Measurements from ENCODE around the gene OR6X1.

OR6X1 gene, protein sequence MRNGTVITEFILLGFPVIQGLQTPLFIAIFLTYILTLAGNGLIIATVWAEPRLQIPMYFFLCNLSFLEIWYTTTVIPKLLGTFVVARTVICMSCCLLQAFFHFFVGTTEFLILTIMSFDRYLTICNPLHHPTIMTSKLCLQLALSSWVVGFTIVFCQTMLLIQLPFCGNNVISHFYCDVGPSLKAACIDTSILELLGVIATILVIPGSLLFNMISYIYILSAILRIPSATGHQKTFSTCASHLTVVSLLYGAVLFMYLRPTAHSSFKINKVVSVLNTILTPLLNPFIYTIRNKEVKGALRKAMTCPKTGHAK

DNA sequence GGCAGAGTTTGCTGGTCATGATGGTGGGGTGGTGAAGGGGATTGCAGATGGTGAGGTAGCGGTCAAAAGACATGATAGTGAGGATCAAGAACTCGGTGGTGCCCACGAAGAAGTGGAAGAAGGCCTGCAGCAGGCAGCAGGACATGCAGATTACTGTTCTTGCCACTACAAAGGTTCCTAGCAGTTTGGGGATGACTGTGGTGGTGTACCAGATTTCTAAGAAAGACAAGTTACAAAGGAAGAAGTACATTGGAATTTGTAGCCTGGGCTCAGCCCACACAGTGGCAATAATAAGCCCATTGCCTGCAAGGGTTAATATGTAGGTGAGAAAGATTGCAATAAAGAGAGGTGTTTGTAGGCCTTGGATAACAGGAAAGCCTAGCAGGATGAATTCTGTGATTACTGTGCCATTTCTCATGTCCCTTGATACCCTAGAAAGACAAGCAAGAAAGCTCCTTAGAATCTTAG is at the start of gene OR6X1:
Gene OR6X1, minus strand, starts transcription at position 418 of the 468 bp plus-strand sequence. Its CDS starts 0 bp downstream, at position 418.
- TF ChIP-seq, protein P1, sequence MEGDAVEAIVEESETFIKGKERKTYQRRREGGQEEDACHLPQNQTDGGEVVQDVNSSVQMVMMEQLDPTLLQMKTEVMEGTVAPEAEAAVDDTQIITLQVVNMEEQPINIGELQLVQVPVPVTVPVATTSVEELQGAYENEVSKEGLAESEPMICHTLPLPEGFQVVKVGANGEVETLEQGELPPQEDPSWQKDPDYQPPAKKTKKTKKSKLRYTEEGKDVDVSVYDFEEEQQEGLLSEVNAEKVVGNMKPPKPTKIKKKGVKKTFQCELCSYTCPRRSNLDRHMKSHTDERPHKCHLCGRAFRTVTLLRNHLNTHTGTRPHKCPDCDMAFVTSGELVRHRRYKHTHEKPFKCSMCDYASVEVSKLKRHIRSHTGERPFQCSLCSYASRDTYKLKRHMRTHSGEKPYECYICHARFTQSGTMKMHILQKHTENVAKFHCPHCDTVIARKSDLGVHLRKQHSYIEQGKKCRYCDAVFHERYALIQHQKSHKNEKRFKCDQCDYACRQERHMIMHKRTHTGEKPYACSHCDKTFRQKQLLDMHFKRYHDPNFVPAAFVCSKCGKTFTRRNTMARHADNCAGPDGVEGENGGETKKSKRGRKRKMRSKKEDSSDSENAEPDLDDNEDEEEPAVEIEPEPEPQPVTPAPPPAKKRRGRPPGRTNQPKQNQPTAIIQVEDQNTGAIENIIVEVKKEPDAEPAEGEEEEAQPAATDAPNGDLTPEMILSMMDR (conservative IDR thresholded peaks at IDR 0.05; ENCODE audit: low read length), result no peak
- no peak for DNase-seq (ENCODE audit: low read depth)
- no peak within 1 kb of the TSS for H3K4me3 ChIP-seq (ENCODE audit: low read length)

DNA sequence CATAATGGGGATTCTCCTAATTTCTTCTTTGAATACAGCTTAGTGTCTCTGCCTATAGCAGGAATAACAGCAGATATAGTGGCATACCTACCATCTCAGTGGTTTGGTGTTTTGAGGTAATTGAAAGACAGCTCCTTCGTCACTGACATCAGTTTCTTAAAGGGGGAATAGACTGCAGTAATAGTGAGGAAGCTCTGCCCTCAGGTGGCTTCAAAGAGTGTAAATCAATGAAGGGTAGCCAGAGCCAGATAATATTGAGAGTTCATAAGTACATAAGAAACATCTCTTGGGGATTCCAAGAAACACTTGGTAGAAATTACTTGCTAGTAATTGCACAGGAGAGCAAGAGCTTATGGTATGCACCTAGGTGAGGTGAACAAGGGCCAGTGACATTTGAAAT is 47.4 kb upstream of the OR6X1 start:
- DNase-seq (ENCODE audit: low read depth), result no peak
- TF ChIP-seq, protein P1 (conservative IDR thresholded peaks at IDR 0.05; ENCODE audit: low read length), result no peak
- no peak overlapping the region for H3K4me3 ChIP-seq (ENCODE audit: low read length)

DNA sequence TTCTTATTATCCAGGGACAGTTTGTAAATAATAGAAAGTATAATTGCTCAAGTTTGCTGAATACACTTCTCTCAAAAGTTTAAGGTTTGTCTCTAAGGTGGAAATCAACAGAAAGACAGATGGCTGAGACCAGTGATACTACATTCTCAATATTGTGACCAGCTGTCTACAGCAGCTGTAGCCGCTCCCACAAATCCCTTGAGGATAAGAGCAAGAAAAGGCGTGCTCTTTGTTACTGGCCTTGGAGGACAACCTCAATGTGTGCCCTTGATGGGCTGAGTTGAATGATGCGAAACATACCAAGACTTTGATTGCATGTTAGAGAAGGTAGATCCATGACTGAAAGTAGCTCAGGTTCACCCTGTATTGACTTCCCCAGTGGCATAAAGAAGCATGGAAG is 45.7 kb upstream of the OR6X1 start:
- DNase-seq (ENCODE audit: low read depth), result no peak
- TF ChIP-seq, protein P1 (conservative IDR thresholded peaks at IDR 0.05; ENCODE audit: low read length), result no peak
- H3K4me3 ChIP-seq (ENCODE audit: low read length), result no peak overlapping the region

DNA sequence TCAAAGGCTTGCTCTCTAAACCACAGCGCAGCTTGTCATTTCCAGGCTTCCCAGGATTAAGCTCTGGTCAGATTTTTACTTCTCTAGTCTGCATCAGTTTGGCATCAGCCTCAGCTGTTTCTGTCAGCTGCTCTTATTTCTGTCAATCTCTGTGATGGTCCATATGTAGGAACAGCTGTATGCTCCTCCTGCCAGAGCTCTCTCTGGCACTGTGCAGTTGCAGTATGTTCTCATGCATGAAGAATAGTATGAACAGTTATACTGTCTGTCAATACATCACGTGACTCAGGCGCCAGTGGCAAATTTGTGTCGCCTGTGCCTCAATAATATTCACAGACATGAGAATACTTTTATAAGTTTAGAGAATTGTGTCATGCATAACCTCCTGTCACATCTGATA is 45.1 kb upstream of the OR6X1 start:
- DNase-seq (ENCODE audit: low read depth), result no peak
- TF ChIP-seq, protein P1 (conservative IDR thresholded peaks at IDR 0.05; ENCODE audit: low read length), result no peak
- H3K4me3 ChIP-seq (ENCODE audit: low read length), result no peak overlapping the region

DNA sequence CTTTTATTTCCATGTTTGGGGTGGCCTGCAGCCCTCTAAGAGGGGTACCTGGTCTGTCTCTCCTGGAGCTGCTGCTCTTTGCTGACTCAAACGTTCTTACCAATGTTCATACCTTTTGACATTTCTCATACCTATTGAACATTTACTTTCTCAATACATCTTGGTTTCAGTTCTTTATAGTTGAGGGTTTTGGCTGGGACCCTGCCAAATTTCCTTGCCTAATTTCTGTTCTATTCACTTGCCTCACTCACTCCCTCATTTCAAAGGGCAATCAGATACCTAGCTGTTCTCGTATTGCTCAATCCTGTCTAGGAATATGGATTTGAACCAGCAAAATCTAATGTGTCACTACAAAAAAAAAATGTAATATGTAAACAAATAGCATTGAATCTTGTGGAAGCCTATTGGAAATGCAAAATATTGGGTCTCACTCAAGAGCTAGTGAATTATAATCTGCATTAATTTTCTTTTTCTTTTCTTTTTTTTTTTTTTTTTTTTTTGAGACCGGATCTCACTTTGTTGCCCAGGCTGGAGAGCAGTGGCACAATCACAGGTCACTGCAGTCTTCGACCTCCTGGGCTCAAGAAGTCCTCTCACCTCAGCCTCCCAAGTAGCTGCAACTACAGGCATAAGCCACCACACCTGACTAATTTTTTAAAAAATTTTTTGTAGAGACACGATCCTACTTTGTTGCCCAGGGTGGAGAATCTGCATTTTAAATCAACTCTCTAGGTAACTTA is 44.4 kb upstream of the OR6X1 start:
- TF ChIP-seq, protein P1 (conservative IDR thresholded peaks at IDR 0.05; ENCODE audit: low read length), result no peak
- no peak overlapping the region for H3K4me3 ChIP-seq (ENCODE audit: low read length)
- no peak for DNase-seq (ENCODE audit: low read depth)

DNA sequence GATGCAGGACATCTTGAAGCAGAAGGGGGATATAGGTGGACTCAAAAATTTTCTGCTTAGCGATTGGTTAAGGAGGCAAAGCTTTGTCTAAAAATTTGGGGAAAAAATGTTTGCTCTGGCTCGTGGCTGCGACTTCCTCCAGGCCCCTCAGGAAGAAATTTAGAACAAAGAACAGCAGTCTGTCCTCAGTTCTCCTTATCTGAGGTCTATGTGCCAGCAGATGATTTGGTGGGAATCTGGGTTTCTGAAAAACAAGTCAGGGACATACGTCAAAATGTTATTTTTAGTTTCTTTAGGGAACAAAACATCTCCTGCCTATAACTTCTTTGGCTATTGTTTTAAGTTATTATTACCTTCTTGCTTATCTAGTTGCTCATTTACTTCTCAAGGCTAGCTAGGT is 43.8 kb upstream of the OR6X1 start:
- TF ChIP-seq, protein P1 (conservative IDR thresholded peaks at IDR 0.05; ENCODE audit: low read length), result no peak
- H3K4me3 ChIP-seq (ENCODE audit: low read length), result no peak overlapping the region
- DNase-seq (ENCODE audit: low read depth), result no peak

DNA sequence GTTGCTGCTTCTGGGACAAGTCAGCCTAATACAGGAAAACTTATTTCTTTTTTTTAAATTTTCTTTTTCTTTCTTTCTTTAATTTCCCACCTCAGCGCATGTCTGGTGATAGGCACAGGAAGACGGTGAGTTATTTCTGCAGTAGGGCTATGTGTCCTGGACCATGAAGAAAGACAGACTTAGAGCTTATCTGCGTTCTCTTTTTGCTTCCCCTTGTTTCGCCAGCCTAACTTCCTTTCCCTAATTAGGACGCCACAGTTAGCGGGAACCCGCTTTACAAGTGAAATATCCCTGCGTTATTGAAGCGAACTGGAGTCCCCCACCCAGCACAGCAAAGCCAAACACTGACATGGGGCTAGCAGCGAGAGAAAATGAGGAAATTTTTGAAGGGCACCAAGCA is 43.2 kb upstream of the OR6X1 start:
- DNase-seq (ENCODE audit: low read depth), result no peak
- TF ChIP-seq, protein P1 (conservative IDR thresholded peaks at IDR 0.05; ENCODE audit: low read length), result no peak
- no peak overlapping the region for H3K4me3 ChIP-seq (ENCODE audit: low read length)
